AG04449 (cell line): ENCODE data around the gene TENM3.

Experiments used
- CTCF ChIA-PET: fragments of 350-600 bp; formaldehyde crosslinking; extraction: SDS; loops from one replicate; lab custom pipeline; 2021; ENCODE audit warnings: antibody characterized with exemption; lab: Yijun Ruan, JAX
- POLR2A ChIA-PET: fragments of 400-600, 350-600 bp; formaldehyde crosslinking; extraction: SDS; loops from one replicate; lab custom pipeline; 2020; ENCODE audit warnings: antibody characterized with exemption, inconsistent platforms; lab: Yijun Ruan, JAX
- DNase-seq: peaks from one replicate; pipeline ENCODE4 v3.0.0-alpha.2; 2010; ENCODE audit warnings: low read depth, low spot score
- H3K4me3 ChIP-seq: 2 replicates; pipeline ENCODE4 v1.5.1; 2011; ENCODE audit warnings: low read depth, mild to moderate bottlenecking, control low read depth, low read length
- CTCF ChIP-seq: IDR thresholded peaks from one replicate; pipeline ENCODE4 v1.5.1; 2011; ENCODE audit warnings: mild to moderate bottlenecking, moderate library complexity, low read length, control low read depth, inconsistent platforms; ENCODE audit not compliant: insufficient read depth; ENCODE audit errors: missing control alignments

Gene TENM3

GRCh38 chr4:182343453-182343852 is 100.3 kb downstream of the TENM3 start:
- POLR2A ChIA-PET: no interaction called here
- TF ChIP-seq CTCF: no peak
- CTCF ChIA-PET: no interaction called here

GRCh38 chr4:182344968-182345367 is 101.8 kb downstream of the TENM3 start:
- ChIA-PET CTCF (no interaction called here), POLR2A (no interaction called here)
- no peak overlapping the region for H3K4me3 ChIP-seq
- TF ChIP-seq CTCF: no peak
- no peak for DNase-seq

More at GRCh38 chr4:182343453-182343852, 100.3 kb downstream of the TENM3 start:
- no peak for DNase-seq
- H3K4me3 ChIP-seq: no peak overlapping the region

- POLR2A ChIA-PET: no interaction called here
- H3K4me3 ChIP-seq: no peak overlapping the region
- no peak for DNase-seq
- no peak for TF ChIP-seq CTCF
- CTCF ChIA-PET: interaction anchor here (0.6 kb wide), 1 partner anchor 776 kb away, joined by 3 read pairs; no protein-coding TSS in a partner anchor
Observed at GRCh38 chr4:182346250-182346649, 103.0 kb downstream of the TENM3 start.

GRCh38 chr4:182346675-182347375 is 103.6 kb downstream of the TENM3 start:
- ChIA-PET CTCF (no interaction called here), POLR2A (interaction anchor here (0.7 kb wide), 1 partner anchor 39 kb away, joined by 3 read pairs; no protein-coding TSS in a partner anchor)
- no peak overlapping the region for H3K4me3 ChIP-seq

GRCh38 chr4:182348779-182349326 is 105.7 kb downstream of the TENM3 start:
- CTCF ChIA-PET: no interaction called here
- POLR2A ChIA-PET: no interaction called here
- H3K4me3 ChIP-seq: no peak overlapping the region
- no peak for DNase-seq
- no peak for TF ChIP-seq CTCF

More at GRCh38 chr4:182346675-182347375, 103.6 kb downstream of the TENM3 start:
- TF ChIP-seq CTCF: no peak
- no peak for DNase-seq

GRCh38 chr4:182350041-182350440 is 106.8 kb downstream of the TENM3 start:
- ChIA-PET POLR2A (no interaction called here), CTCF (interaction anchor here (0.6 kb wide), 1 partner anchor 281 kb away, joined by 4 read pairs; no protein-coding TSS in a partner anchor)
- DNase-seq: no peak
- no peak for TF ChIP-seq CTCF
- H3K4me3 ChIP-seq: no peak overlapping the region
